HCT116 (cell line): Measurements from ENCODE around the gene CHST8. TPM values are rescaled to one million over a fixed set of nuclear protein-coding genes. Genes with fewer than 3 reads are reported as not detected.

Experiments
- ATAC-seq: fragments of 200-7000 bp; cut with Tn5 transposase; 2 replicates; pipeline ENCODE4 v1.9.1; 2020; ENCODE audit warnings: mild to moderate bottlenecking, moderate library complexity
- BruUV-seq: library from RNA; stranded (reverse); fragments of 400-500 nt; replicated peaks from 2 replicates; lab custom pipeline; 2021; lab: Mats Ljungman, UMichigan
- CTCF ChIA-PET: fragments of 300-600 bp; sonication (Branson Sonifier 250); formaldehyde crosslinking; loops from one replicate; lab custom pipeline; 2021; ENCODE audit warnings: antibody characterized with exemption; lab: Charles Lee
- POLR2A ChIA-PET: fragments of 300-600, 350-600 bp; sonication (Branson Sonifier 250); formaldehyde crosslinking; loops from one replicate; lab custom pipeline; 2021; ENCODE audit warnings: antibody characterized with exemption; lab: Charles Lee
- RAD21 ChIA-PET, 2 experiments: fragments of 300-600 bp; sonication (Branson Sonifier 250); formaldehyde crosslinking; loops; one replicate each; lab custom pipeline; 2023; ENCODE audit warnings: low total read pairs in 2 of 2; ENCODE audit not compliant: uncharacterized antibody in 2 of 2, unreplicated experiment in 2 of 2, low non-redundant PET in 1 of 2; lab: Charles Lee
- DNase-seq: peaks from one replicate; pipeline ENCODE4 v3.0.0-alpha.2; 2010; ENCODE audit warnings: low read depth, low spot score
- H2AFZ ChIP-seq: fragments of 200-600 bp; shearing (Covaris generic), sonication (generic); 2 replicates; pipeline ENCODE4 v1.6.1; 2017; ENCODE audit warnings: low read depth, mixed run types, mixed read lengths, antibody characterized with exemption, low read length; ENCODE audit not compliant: poor library complexity, severe bottlenecking
- H3K27ac ChIP-seq: 2 replicates; pipeline ENCODE4 v1.5.1; 2012; ENCODE audit warnings: low read depth, low read length
- H3K27me3 ChIP-seq: fragments of 200-600 bp; sonication (generic); 2 replicates; pipeline ENCODE4 v1.6.1; 2016; ENCODE audit warnings: mixed run types, low read length, mixed read lengths; ENCODE audit not compliant: insufficient read depth
- H3K36me3 ChIP-seq, 2 experiments: fragments of 200-500 bp in 1 of 2; fragments of 200-600 bp in 1 of 2; sonication (Bioruptor generic) in 1 of 2; sonication (generic) in 1 of 2; 2 replicates each; pipeline versions ENCODE4 v1.5.1 to v1.6.1; 2014 to 2016; ENCODE audit warnings: low read length in 2 of 2, inconsistent platforms in 1 of 2, mixed read lengths in 1 of 2, mixed run types in 1 of 2; ENCODE audit not compliant: insufficient read depth in 2 of 2, control insufficient read depth in 1 of 2
- H3K4me1 ChIP-seq, 2 experiments: fragments of 200-600 bp in 1 of 2; sonication (generic) in 1 of 2; 2 replicates each; pipeline versions ENCODE4 v1.5.1 to v1.6.1; 2012 to 2017; ENCODE audit warnings: low read length in 2 of 2, inconsistent platforms in 1 of 2, mild to moderate bottlenecking in 1 of 2, mixed read lengths in 1 of 2, mixed run types in 1 of 2, moderate library complexity in 1 of 2; ENCODE audit not compliant: insufficient read depth in 2 of 2, control insufficient read depth in 1 of 2
- H3K4me2 ChIP-seq: fragments of 200-600 bp; sonication (generic); 2 replicates; pipeline ENCODE4 v1.6.1; 2017; ENCODE audit warnings: mixed run types, low read length, mixed read lengths
- H3K4me3 ChIP-seq, 2 experiments: fragments of 200-600 bp in 1 of 2; sonication (generic) in 1 of 2; replicated peaks in 1 of 2; 2 replicates each; pipeline ENCODE4 v1.5.1; 2011 to 2016; ENCODE audit warnings: low read length in 2 of 2, control low read depth in 1 of 2, low read depth in 1 of 2, mild to moderate bottlenecking in 1 of 2, mixed read lengths in 1 of 2, mixed run types in 1 of 2
- H3K79me2 ChIP-seq: fragments of 200-600 bp; sonication (generic); 2 replicates; pipeline ENCODE4 v1.6.1; 2017; ENCODE audit warnings: mild to moderate bottlenecking, mixed run types, low read length, moderate library complexity, mixed read lengths; ENCODE audit not compliant: insufficient read depth
- H3K9ac ChIP-seq: fragments of 200-600 bp; sonication (generic); 2 replicates; pipeline ENCODE4 v1.6.1; 2016; ENCODE audit warnings: low read length, mixed read lengths
- H3K9me2 ChIP-seq: fragments of 200-600 bp; sonication (generic), shearing (Covaris generic); 2 replicates; pipeline ENCODE4 v1.6.1; 2017; ENCODE audit warnings: mixed run types, mild to moderate bottlenecking, moderate library complexity; ENCODE audit not compliant: insufficient read depth
- H3K9me3 ChIP-seq, 2 experiments: fragments of 200-500 bp in 1 of 2; fragments of 200-600 bp in 1 of 2; sonication (Bioruptor generic) in 1 of 2; sonication (generic) in 1 of 2; 2 replicates each; pipeline ENCODE4 v1.6.1; 2014 to 2017; ENCODE audit warnings: low read length in 2 of 2, mixed read lengths in 2 of 2, inconsistent platforms in 1 of 2, low read depth in 1 of 2, mild to moderate bottlenecking in 1 of 2, mixed run types in 1 of 2, moderate library complexity in 1 of 2; ENCODE audit not compliant: control insufficient read depth in 1 of 2, insufficient read depth in 1 of 2
- H4K20me1 ChIP-seq: fragments of 200-600 bp; sonication (generic), shearing (Covaris generic); 2 replicates; pipeline ENCODE4 v1.6.1; 2017; ENCODE audit warnings: mixed run types, mild to moderate bottlenecking, moderate library complexity; ENCODE audit not compliant: insufficient read depth
- CEBPB ChIP-seq: IDR thresholded peaks from 2 replicates; pipeline ENCODE4 v1.6.1; 2012; ENCODE audit warnings: low read depth
- EGR1 ChIP-seq: IDR thresholded peaks from 2 replicates; pipeline ENCODE4 v1.6.1; 2012; ENCODE audit warnings: low read depth
- intact Hi-C: fragments of 100-400 bp; cut with micrococcal nuclease; formaldehyde crosslinking; loops from 2 replicates; pipeline ENCODE4 v1.10.0; 2022
- total RNA-seq: library from RNA; stranded (reverse); gene quantifications from one replicate; pipeline ENCODE4 v1.2.1, GENCODE V29; 2021; ENCODE audit not compliant: unreplicated experiment
- TF ChIP-seq, protein P1 (sequence below): IDR thresholded peaks from 2 replicates; pipeline ENCODE4 v1.6.1; 2012; ENCODE audit warnings: low read depth
- TF ChIP-seq, protein P2 (sequence below), 3 experiments: fragments of 200-600 bp in 1 of 3; sonication (generic) in 1 of 3; IDR thresholded peaks in 2 of 3; conservative IDR thresholded peaks in 1 of 3; 2 replicates each; pipeline ENCODE4 v1.5.1; 2012 to 2017; ENCODE audit warnings: low read depth in 2 of 3, low read length in 2 of 3, antibody characterized with exemption in 1 of 3, borderline replicate concordance in 1 of 3, control low read depth in 1 of 3, mild to moderate bottlenecking in 1 of 3, mixed read lengths in 1 of 3, mixed run types in 1 of 3, moderate library complexity in 1 of 3; ENCODE audit not compliant: insufficient read depth in 1 of 3

Gene CHST8
- total RNA-seq, 1 experiment from 2014 or later = not detected

DNA sequence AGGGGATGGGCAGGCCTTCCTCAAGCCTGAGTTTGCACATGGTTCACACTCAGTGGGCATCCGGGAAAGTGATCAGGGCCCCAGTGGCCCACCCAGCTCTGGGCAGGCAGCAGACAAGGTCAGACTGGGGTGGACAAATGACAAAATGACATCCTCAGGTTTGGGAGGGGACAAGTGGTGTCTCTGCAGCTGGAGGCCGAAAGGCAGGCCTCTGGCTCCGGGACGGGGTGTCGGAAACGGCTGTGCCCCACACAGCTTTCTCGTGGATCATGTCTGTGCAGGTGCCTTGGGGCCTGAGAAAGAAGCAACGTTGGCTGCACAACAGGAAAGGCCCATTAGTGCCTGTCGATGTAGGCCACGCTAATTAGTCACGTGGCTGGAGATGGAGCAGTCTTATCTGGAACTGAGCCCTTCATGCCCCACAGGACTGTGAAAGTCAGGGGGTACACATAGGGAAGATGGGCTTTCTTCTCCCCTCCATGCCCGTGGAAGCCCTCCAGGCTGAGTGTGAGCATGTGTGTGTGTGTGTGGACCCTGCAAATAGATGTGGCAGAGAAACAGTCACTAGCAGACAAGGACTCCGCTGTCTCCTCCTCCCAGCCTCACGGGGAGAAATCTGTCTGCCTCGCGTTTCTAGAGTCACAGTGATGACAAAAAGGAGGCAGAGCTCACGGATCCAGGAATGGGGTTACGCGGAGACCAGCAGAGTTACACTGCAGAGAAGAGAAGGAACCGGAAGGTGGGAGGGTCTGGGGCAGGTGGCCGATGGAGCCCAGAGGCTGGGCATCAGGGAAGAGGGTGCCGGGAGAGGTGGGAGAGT, 44.2 kb downstream of the CHST8 start:
- H3K27me3 ChIP-seq = peaks cover 30% of the 10 kb centered on the region
- RAD21 ChIA-PET = no interaction called here
- no peak for ATAC-seq
- no peaks in the 10 kb centered on the region for H3K9me3 ChIP-seq
- H3K79me2 ChIP-seq = no peaks in the 10 kb centered on the region
- no peak for DNase-seq
- H3K27ac ChIP-seq = no peak overlapping the region
- H3K9me2 ChIP-seq = no peaks in the 10 kb centered on the region
- H2AFZ ChIP-seq = no peak overlapping the region
- TF ChIP-seq, protein P1, sequence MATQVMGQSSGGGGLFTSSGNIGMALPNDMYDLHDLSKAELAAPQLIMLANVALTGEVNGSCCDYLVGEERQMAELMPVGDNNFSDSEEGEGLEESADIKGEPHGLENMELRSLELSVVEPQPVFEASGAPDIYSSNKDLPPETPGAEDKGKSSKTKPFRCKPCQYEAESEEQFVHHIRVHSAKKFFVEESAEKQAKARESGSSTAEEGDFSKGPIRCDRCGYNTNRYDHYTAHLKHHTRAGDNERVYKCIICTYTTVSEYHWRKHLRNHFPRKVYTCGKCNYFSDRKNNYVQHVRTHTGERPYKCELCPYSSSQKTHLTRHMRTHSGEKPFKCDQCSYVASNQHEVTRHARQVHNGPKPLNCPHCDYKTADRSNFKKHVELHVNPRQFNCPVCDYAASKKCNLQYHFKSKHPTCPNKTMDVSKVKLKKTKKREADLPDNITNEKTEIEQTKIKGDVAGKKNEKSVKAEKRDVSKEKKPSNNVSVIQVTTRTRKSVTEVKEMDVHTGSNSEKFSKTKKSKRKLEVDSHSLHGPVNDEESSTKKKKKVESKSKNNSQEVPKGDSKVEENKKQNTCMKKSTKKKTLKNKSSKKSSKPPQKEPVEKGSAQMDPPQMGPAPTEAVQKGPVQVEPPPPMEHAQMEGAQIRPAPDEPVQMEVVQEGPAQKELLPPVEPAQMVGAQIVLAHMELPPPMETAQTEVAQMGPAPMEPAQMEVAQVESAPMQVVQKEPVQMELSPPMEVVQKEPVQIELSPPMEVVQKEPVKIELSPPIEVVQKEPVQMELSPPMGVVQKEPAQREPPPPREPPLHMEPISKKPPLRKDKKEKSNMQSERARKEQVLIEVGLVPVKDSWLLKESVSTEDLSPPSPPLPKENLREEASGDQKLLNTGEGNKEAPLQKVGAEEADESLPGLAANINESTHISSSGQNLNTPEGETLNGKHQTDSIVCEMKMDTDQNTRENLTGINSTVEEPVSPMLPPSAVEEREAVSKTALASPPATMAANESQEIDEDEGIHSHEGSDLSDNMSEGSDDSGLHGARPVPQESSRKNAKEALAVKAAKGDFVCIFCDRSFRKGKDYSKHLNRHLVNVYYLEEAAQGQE = no peak
- TF ChIP-seq, protein P2, sequence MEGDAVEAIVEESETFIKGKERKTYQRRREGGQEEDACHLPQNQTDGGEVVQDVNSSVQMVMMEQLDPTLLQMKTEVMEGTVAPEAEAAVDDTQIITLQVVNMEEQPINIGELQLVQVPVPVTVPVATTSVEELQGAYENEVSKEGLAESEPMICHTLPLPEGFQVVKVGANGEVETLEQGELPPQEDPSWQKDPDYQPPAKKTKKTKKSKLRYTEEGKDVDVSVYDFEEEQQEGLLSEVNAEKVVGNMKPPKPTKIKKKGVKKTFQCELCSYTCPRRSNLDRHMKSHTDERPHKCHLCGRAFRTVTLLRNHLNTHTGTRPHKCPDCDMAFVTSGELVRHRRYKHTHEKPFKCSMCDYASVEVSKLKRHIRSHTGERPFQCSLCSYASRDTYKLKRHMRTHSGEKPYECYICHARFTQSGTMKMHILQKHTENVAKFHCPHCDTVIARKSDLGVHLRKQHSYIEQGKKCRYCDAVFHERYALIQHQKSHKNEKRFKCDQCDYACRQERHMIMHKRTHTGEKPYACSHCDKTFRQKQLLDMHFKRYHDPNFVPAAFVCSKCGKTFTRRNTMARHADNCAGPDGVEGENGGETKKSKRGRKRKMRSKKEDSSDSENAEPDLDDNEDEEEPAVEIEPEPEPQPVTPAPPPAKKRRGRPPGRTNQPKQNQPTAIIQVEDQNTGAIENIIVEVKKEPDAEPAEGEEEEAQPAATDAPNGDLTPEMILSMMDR (IDR thresholded peaks at IDR 0.05 in 2 of 3, conservative IDR thresholded peaks at IDR 0.05 in 1 of 3; ENCODE audit: borderline replicate concordance in 1 of 3, insufficient read depth in 1 of 3, low read depth in 2 of 3, low read length in 2 of 3) = no peak
- TF ChIP-seq CEBPB = no peak
- TF ChIP-seq EGR1 = no peak
- H3K4me1 ChIP-seq = no peaks in the 10 kb centered on the region
- BruUV-seq = no TSS peak
- H3K4me3 ChIP-seq = no peak overlapping the region
- CTCF ChIA-PET = no interaction called here
- no peak overlapping the region for H3K9ac ChIP-seq
- no peak overlapping the region for H3K4me2 ChIP-seq
- no peaks in the 10 kb centered on the region for H3K36me3 ChIP-seq
- POLR2A ChIA-PET = no interaction called here
- intact Hi-C loops = no loop called here
- H4K20me1 ChIP-seq = no peaks in the 10 kb centered on the region
